ENCODE measurements around the gene SSBP4. TPM values are rescaled to one million over a fixed set of nuclear protein-coding genes. Genes with fewer than 3 reads are reported as not detected.
A peak's percentile ranks its signal among the peaks of the same experiment; 100 is the strongest.

SSBP4 gene
- total RNA-seq, 4 donors from 2014 or later = 23.7 to 48.1 (median 26.1) TPM

- H3K4me3 ChIP-seq = no peak overlapping the region
- H3K36me3 ChIP-seq = no peaks in the 10 kb centered on the region
- intact Hi-C loops (cut with DNase I) = no loop called here
- TF ChIP-seq, protein P1, sequence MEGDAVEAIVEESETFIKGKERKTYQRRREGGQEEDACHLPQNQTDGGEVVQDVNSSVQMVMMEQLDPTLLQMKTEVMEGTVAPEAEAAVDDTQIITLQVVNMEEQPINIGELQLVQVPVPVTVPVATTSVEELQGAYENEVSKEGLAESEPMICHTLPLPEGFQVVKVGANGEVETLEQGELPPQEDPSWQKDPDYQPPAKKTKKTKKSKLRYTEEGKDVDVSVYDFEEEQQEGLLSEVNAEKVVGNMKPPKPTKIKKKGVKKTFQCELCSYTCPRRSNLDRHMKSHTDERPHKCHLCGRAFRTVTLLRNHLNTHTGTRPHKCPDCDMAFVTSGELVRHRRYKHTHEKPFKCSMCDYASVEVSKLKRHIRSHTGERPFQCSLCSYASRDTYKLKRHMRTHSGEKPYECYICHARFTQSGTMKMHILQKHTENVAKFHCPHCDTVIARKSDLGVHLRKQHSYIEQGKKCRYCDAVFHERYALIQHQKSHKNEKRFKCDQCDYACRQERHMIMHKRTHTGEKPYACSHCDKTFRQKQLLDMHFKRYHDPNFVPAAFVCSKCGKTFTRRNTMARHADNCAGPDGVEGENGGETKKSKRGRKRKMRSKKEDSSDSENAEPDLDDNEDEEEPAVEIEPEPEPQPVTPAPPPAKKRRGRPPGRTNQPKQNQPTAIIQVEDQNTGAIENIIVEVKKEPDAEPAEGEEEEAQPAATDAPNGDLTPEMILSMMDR (IDR thresholded peaks at IDR 0.05) = no peak
- no peak for TF ChIP-seq POLR2A (IDR thresholded peaks at IDR 0.05)
- no peak overlapping the region for H3K27ac ChIP-seq
- no peak for DNase-seq
- H3K4me1 ChIP-seq = peaks cover 3 to 37% (median 19%) of the 10 kb centered on the region in 3 donors
- H3K27me3 ChIP-seq = peaks cover 0 to 32% (median 0%) of the 10 kb centered on the region in 4 donors
- no peaks in the 10 kb centered on the region for H3K9me3 ChIP-seq
Measured at GRCh38 chr19:18389726-18390064, 29.5 kb upstream of the SSBP4 start.

GRCh38 chr19:18390065-18390907, 28.9 kb upstream of the SSBP4 start:
- Histone ChIP-seq H3K9me3 (no peaks in the 10 kb centered on the region), H3K27me3 (peaks cover 0 to 27% (median 0%) of the 10 kb centered on the region in 4 donors), H3K27ac (no peak overlapping the region), H3K4me3 (no peak overlapping the region), H3K36me3 (no peaks in the 10 kb centered on the region), H3K4me1 (peaks cover 3 to 37% (median 19%) of the 10 kb centered on the region in 3 donors)
- 75 to 85% methylated on average over 5 to 6 of the region's 6 CpGs for WGBS, 2 donors
- TF ChIP-seq, protein P1 (IDR thresholded peaks at IDR 0.05) = no peak
- TF ChIP-seq POLR2A (IDR thresholded peaks at IDR 0.05) = no peak
- intact Hi-C loops (cut with DNase I) = no loop called here
- no peak for DNase-seq

DNA sequence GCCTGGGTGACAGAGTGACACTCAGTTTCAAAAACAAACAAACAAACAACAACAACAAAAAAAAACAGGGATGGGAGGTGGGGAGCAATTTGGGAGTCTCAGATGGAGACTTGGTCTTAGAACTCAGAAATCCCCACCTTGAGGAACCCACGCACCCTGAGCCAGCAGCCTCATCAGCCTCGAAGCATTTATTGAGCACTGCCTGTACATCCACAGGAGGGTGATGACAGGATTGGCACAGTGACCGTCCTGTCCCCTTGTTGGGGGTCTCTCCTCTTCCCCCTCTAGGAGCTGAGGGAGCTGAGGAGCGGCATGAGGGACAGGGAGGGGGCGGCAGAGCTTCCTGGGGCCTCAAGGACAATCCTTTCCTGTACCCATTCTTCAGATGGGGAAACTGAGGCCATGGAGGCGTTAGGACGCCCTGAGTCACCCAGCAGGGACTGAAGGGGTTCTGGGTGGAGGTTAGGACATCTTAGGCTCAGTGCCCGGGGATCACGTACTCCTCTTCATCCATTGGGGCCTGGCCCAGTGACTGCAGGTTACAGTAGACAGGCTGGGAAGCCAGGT, 27.6 kb upstream of the SSBP4 start:
- peaks cover 0 to 27% (median 0%) of the 10 kb centered on the region in 4 donors for H3K27me3 ChIP-seq
- H3K4me3 ChIP-seq = no peak overlapping the region
- H3K9me3 ChIP-seq = no peaks in the 10 kb centered on the region
- DNase-seq = no peak
- no peaks in the 10 kb centered on the region for H3K36me3 ChIP-seq
- no peak overlapping the region for H3K27ac ChIP-seq
- H3K4me1 ChIP-seq = peaks cover 3 to 26% (median 11%) of the 10 kb centered on the region in 3 donors
- TF ChIP-seq, protein P1 (IDR thresholded peaks at IDR 0.05) = no peak
- no peak for TF ChIP-seq POLR2A (IDR thresholded peaks at IDR 0.05)
- intact Hi-C loops (cut with DNase I) = no loop called here
- WGBS, 2 donors = 50 to 80% methylated on average over 2 of the region's 9 CpGs

GRCh38 chr19:18392417-18392816, 26.8 kb upstream of the SSBP4 start:
- no peaks in the 10 kb centered on the region for H3K9me3 ChIP-seq
- peaks cover 3 to 26% (median 15%) of the 10 kb centered on the region in 3 donors for H3K4me1 ChIP-seq
- H3K27me3 ChIP-seq = peaks cover 0 to 27% (median 1%) of the 10 kb centered on the region in 4 donors
- DNase-seq = no peak
- no peak overlapping the region for H3K4me3 ChIP-seq
- 29 to 36% methylated on average over 8 to 11 of the region's 11 CpGs for WGBS, 2 donors
- no peaks in the 10 kb centered on the region for H3K36me3 ChIP-seq
- intact Hi-C loops (cut with DNase I) = no loop called here
- peak overlapping the region in 1 of 4 donors; percentile 22 for H3K27ac ChIP-seq
- TF ChIP-seq, protein P1 (IDR thresholded peaks at IDR 0.05) = no peak
- TF ChIP-seq POLR2A (IDR thresholded peaks at IDR 0.05) = no peak

DNA sequence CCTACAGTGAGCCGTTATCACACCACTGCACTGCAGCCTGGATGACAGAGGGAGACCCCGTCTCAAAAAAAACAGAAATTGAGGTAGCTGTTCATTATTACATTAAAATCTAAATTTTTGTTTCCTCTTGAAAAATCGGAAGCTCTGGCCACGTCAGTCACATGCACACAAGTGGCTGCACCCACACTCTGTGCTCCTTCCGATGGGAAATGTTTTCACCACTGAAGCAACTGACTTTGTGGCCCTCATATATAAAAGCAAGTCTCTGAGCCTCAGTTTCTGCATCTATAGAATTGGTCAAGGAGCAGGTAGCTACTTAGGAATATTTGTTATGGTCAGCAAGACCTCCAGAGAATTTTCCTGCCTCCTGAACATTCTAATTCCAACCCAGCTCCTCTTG, 26.3 kb upstream of the SSBP4 start:
- peak overlapping the region in 2 of 4 donors; percentile 22 to 54 for H3K27ac ChIP-seq
- no peak for DNase-seq
- peaks cover 0 to 27% (median 2%) of the 10 kb centered on the region in 4 donors for H3K27me3 ChIP-seq
- intact Hi-C loops (cut with DNase I) = no loop called here
- WGBS, 2 donors = 59 to 63% methylated on average over 5 of the region's 5 CpGs
- no peaks in the 10 kb centered on the region for H3K9me3 ChIP-seq
- peak overlapping the region in 2 of 4 donors; percentile 5 to 26 for H3K4me3 ChIP-seq
- H3K36me3 ChIP-seq = no peaks in the 10 kb centered on the region
- TF ChIP-seq, protein P1 (IDR thresholded peaks at IDR 0.05) = no peak
- TF ChIP-seq POLR2A (IDR thresholded peaks at IDR 0.05) = no peak
- H3K4me1 ChIP-seq = peaks cover 3 to 26% (median 14%) of the 10 kb centered on the region in 3 donors
